ENCODE measurements around the gene FSD1.

- TF ChIP-seq CTCF (IDR thresholded peaks at IDR 0.05) (no peak), POLR2A (IDR thresholded peaks at IDR 0.05) (no peak)
These were observed 46.3 kb downstream of the FSD1 start for GRCh38 chr19:4350726-4351125.
